OCI-LY1 (cell line): ENCODE measurements around the gene PHF2.

Experiments used
- CTCF ChIP-seq: fragments of 200-600 bp; sonication (generic), shearing (Covaris generic); IDR thresholded peaks from 2 replicates; pipeline ENCODE4 v1.5.1; 2017; ENCODE audit warnings: mild to moderate bottlenecking, antibody characterized with exemption, low read length, moderate library complexity, mixed read lengths
- EZH2 ChIP-seq: fragments of 200-600 bp; sonication (generic), shearing (Covaris generic); IDR thresholded peaks from 2 replicates; pipeline ENCODE4 v1.8.0; 2017; ENCODE audit warnings: borderline replicate concordance, mixed run types, mild to moderate bottlenecking, antibody characterized with exemption, low read length, moderate library complexity, mixed read lengths

- no peak for TF ChIP-seq CTCF
- TF ChIP-seq EZH2, result no peak
Measured at GRCh38 chr9:93585695-93586094, 9.3 kb downstream of the PHF2 start.
